Testis (tissue), 2 donors: ENCODE data around the gene ACBD6.

ENCODE experiments used
- POLR2A ChIP-seq: fragments of 450-650 bp; IDR thresholded peaks from one replicate; pipeline ENCODE4 v1.6.1; 2017; ENCODE audit warnings: antibody characterized with exemption, mild to moderate bottlenecking, moderate library complexity
- TF ChIP-seq, protein P1 (sequence below), 3 experiments: fragments of 450-650 bp in 2 of 3; fragments of 200-600 bp in 1 of 3; sonication (generic) in 1 of 3; IDR thresholded peaks; one replicate each; pipeline ENCODE4 v1.5.1; 2016 to 2019; ENCODE audit warnings: antibody characterized with exemption in 3 of 3, mild to moderate bottlenecking in 2 of 3, moderate library complexity in 1 of 3

DNA sequence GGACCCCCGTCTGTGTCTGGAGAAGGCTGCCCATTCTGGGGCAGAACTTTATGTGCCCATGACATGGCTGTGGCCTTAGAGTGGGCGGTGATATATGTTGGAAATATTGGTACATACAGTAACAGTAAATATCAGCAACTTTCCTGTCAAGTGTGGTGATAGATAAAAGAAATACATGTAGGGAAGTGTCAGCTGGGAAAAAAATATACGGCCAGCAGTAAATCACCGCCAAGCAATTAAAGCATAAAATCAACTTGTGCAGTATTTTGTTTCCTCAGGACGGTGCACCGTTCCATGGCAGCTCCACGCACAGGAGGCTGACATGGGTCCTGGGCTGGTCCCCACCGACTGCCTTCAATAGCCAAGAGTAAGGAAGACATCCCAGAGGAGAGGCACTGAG, 244.9 kb downstream of the ACBD6 start:
- TF ChIP-seq, protein P1, sequence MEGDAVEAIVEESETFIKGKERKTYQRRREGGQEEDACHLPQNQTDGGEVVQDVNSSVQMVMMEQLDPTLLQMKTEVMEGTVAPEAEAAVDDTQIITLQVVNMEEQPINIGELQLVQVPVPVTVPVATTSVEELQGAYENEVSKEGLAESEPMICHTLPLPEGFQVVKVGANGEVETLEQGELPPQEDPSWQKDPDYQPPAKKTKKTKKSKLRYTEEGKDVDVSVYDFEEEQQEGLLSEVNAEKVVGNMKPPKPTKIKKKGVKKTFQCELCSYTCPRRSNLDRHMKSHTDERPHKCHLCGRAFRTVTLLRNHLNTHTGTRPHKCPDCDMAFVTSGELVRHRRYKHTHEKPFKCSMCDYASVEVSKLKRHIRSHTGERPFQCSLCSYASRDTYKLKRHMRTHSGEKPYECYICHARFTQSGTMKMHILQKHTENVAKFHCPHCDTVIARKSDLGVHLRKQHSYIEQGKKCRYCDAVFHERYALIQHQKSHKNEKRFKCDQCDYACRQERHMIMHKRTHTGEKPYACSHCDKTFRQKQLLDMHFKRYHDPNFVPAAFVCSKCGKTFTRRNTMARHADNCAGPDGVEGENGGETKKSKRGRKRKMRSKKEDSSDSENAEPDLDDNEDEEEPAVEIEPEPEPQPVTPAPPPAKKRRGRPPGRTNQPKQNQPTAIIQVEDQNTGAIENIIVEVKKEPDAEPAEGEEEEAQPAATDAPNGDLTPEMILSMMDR (IDR thresholded peaks at IDR 0.05) = no peak
- no peak for TF ChIP-seq POLR2A
